ENCODE data around the gene HMGCL.
A peak's percentile ranks its signal among the peaks of the same experiment; 100 is the strongest.
"Not testable (repeated sequence)": the region's sequence is repeated elsewhere in the genome, so short reads cannot be mapped to it uniquely, and the experiment has no call there.

The HMGCL gene

GRCh38 chr1:23851406-23851805, 26.2 kb upstream of the HMGCL start:
- H3K4me2 ChIP-seq (ENCODE audit: low read length); H3K27me3 ChIP-seq (ENCODE audit: control insufficient read depth, insufficient read depth, low read length); H3K4me1 ChIP-seq (ENCODE audit: control insufficient read depth, insufficient read depth, low read length); H3K9ac ChIP-seq (ENCODE audit: low read depth, low read length); H3K36me3 ChIP-seq (ENCODE audit: insufficient read depth, low read length); H3K4me3 ChIP-seq (ENCODE audit: low read length); H3K9me3 ChIP-seq (replicated peaks; ENCODE audit: low read length): not testable (repeated sequence)

GRCh38 chr1:23848673-23849616, 23.7 kb upstream of the HMGCL start:
- Histone ChIP-seq H3K4me1 (ENCODE audit: control insufficient read depth, insufficient read depth, low read length) (no peaks in the 10 kb centered on the region), H3K9ac (ENCODE audit: low read depth, low read length) (no peak overlapping the region), H3K36me3 (ENCODE audit: insufficient read depth, low read length) (no peaks in the 10 kb centered on the region), H3K27me3 (ENCODE audit: control insufficient read depth, insufficient read depth, low read length) (no peaks in the 10 kb centered on the region), H3K4me2 (ENCODE audit: low read length) (no peak overlapping the region), H3K4me3 (ENCODE audit: low read length) (no peak overlapping the region), H3K9me3 (replicated peaks; ENCODE audit: low read length) (no peaks in the 10 kb centered on the region)

DNA sequence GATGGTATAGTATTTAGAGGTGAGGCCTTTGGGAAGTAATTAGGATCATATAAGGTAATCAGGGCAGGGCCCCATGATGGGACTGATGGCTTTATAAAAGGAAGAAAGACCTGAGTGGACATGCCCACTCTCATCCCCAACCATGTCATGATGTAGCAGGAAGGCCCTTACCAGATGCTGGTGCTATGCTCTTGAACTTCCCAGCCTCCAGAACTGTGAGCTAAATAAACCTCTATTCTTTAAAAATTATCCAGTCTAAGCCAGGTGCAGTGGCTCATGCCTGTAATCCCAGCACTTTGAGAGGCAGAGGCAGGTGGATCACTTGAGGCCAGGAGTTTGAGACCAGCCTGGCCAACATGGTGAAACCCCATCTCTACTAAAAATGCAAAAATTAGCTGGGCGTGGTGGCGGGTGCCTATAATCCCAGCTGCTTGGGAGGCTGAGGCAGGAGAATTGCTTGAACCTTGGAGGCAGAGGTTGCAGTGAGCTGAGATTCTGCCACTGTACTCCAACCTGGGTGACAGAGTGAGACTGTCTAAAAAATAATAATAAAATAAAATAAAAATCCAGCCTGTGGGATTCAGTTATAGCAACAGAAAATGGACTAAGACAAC, 22.4 kb upstream of the HMGCL start:
- H3K27me3 ChIP-seq (ENCODE audit: control insufficient read depth, insufficient read depth, low read length); H3K9me3 ChIP-seq (replicated peaks; ENCODE audit: low read length); H3K9ac ChIP-seq (ENCODE audit: low read depth, low read length); H3K36me3 ChIP-seq (ENCODE audit: insufficient read depth, low read length); H3K4me1 ChIP-seq (ENCODE audit: control insufficient read depth, insufficient read depth, low read length); H3K4me3 ChIP-seq (ENCODE audit: low read length); H3K4me2 ChIP-seq (ENCODE audit: low read length): not testable (repeated sequence)

GRCh38 chr1:23845163-23845562, 19.9 kb upstream of the HMGCL start:
- Histone ChIP-seq H3K4me1 (ENCODE audit: control insufficient read depth, insufficient read depth, low read length) (no peaks in the 10 kb centered on the region), H3K27me3 (ENCODE audit: control insufficient read depth, insufficient read depth, low read length) (peaks cover 22% of the 10 kb centered on the region), H3K4me3 (ENCODE audit: low read length) (no peak overlapping the region), H3K9me3 (replicated peaks; ENCODE audit: low read length) (no peaks in the 10 kb centered on the region), H3K9ac (ENCODE audit: low read depth, low read length) (no peak overlapping the region), H3K36me3 (ENCODE audit: insufficient read depth, low read length) (no peaks in the 10 kb centered on the region), H3K4me2 (ENCODE audit: low read length) (no peak overlapping the region)

GRCh38 chr1:23843644-23844043, 18.4 kb upstream of the HMGCL start:
- Histone ChIP-seq H3K4me1 (ENCODE audit: control insufficient read depth, insufficient read depth, low read length) (no peaks in the 10 kb centered on the region), H3K36me3 (ENCODE audit: insufficient read depth, low read length) (no peaks in the 10 kb centered on the region), H3K9me3 (replicated peaks; ENCODE audit: low read length) (no peaks in the 10 kb centered on the region), H3K4me3 (ENCODE audit: low read length) (no peak overlapping the region), H3K27me3 (ENCODE audit: control insufficient read depth, insufficient read depth, low read length) (peaks cover 22% of the 10 kb centered on the region), H3K9ac (ENCODE audit: low read depth, low read length) (no peak overlapping the region), H3K4me2 (ENCODE audit: low read length) (no peak overlapping the region)

DNA sequence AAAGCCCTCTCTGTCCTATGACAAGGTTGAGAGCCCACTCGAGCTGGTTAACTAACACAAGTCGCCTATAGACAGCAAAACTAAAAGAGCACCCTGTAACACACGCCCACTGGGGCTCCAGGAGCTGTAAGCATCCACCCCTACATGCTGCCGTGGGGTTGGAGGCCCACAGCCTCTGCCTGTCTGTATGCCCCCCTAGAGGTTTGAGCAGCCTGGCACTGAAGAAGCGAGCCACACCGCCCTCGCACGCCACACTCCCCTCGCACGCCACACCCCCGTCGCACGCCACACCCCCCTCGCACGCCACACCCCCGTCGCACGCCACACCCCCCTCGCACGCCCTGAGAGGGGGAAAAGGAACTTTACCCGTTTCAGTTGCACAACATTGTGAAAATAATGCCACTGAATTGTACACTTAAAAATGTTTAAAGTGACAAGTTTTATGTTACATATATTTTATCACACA, 13.2 kb upstream of the HMGCL start:
- Histone ChIP-seq H3K27me3 (ENCODE audit: control insufficient read depth, insufficient read depth, low read length) (peaks cover 34% of the 10 kb centered on the region), H3K4me3 (ENCODE audit: low read length) (peak overlapping the region; percentile 65), H3K4me1 (ENCODE audit: control insufficient read depth, insufficient read depth, low read length) (peaks cover 7% of the 10 kb centered on the region), H3K4me2 (ENCODE audit: low read length) (peak overlapping the region; percentile 89), H3K36me3 (ENCODE audit: insufficient read depth, low read length) (no peaks in the 10 kb centered on the region), H3K9me3 (replicated peaks; ENCODE audit: low read length) (no peaks in the 10 kb centered on the region), H3K9ac (ENCODE audit: low read depth, low read length) (no peak overlapping the region)

DNA sequence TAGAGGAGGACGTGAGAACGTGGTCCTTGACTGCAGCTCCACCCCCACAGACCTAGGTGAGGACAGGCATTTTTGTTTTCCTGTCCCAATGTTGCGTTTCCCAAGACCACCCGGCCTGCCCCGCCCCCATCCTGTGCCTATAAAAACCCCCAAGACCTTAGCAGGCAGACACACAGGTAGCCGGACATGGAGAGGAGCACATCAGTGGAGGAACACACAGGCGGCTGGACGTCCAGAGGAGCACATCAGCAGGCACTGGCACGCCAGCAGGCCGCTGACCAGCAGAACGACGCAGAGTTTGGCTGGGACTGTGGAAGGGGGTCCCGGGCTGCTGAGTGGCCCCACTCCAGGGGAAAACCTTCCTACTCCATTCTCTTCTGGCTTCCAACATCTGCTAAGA, 12.7 kb upstream of the HMGCL start:
- Histone ChIP-seq H3K9ac (ENCODE audit: low read depth, low read length) (no peak overlapping the region), H3K4me1 (ENCODE audit: control insufficient read depth, insufficient read depth, low read length) (peaks cover 7% of the 10 kb centered on the region), H3K4me2 (ENCODE audit: low read length) (peak overlapping the region; percentile 89), H3K27me3 (ENCODE audit: control insufficient read depth, insufficient read depth, low read length) (peaks cover 29% of the 10 kb centered on the region), H3K9me3 (replicated peaks; ENCODE audit: low read length) (no peaks in the 10 kb centered on the region), H3K4me3 (ENCODE audit: low read length) (peak overlapping the region; percentile 65), H3K36me3 (ENCODE audit: insufficient read depth, low read length) (no peaks in the 10 kb centered on the region)

DNA sequence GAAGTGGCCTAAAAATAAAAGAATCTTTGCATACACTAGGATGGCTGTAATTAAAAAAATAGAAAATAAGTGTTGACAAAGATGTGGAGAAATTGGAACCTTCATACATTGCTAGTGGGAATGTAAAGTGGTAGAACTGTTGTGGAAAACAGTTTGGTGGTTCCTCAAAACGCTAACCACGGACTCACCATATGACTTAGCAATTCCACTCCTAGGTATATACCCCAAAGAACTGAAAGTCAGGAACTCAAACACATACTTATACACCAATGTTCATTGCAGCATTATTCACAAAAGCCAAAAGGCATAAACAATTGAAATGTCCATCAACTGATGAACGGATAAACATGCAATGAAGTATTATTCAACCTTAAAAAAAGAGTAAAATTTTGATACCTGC, 10.8 kb upstream of the HMGCL start:
- H3K4me3 ChIP-seq (ENCODE audit: low read length): no peak overlapping the region
- H3K4me2 ChIP-seq (ENCODE audit: low read length): no peak overlapping the region
- no peak overlapping the region for H3K9ac ChIP-seq (ENCODE audit: low read depth, low read length)
- no peaks in the 10 kb centered on the region for H3K36me3 ChIP-seq (ENCODE audit: insufficient read depth, low read length)
- H3K4me1 ChIP-seq (ENCODE audit: control insufficient read depth, insufficient read depth, low read length): peaks cover 7% of the 10 kb centered on the region
- peaks cover 17% of the 10 kb centered on the region for H3K27me3 ChIP-seq (ENCODE audit: control insufficient read depth, insufficient read depth, low read length)
- no peaks in the 10 kb centered on the region for H3K9me3 ChIP-seq (replicated peaks; ENCODE audit: low read length)

DNA sequence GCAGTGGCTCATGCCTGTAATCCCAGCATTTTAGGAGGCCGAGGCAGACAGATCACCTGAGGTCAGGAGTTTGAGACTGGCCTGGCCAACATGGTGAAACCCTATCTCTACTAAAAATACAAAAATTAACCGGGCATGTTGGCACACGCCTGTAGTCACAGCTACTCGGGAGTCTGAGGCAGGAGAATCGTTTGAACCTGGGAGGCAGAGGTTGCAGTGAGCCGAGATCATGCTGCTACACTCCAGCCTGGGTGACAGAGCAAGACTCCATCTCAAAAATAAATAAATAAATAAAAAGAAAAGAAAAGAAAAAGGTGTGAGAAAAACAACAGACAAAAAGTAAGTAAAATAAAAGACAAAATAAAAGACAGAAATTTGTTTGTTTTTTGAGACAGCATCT, 8.9 kb upstream of the HMGCL start:
- not testable (repeated sequence) for H3K4me2 ChIP-seq (ENCODE audit: low read length); H3K4me3 ChIP-seq (ENCODE audit: low read length); H3K36me3 ChIP-seq (ENCODE audit: insufficient read depth, low read length); H3K9me3 ChIP-seq (replicated peaks; ENCODE audit: low read length); H3K9ac ChIP-seq (ENCODE audit: low read depth, low read length); H3K4me1 ChIP-seq (ENCODE audit: control insufficient read depth, insufficient read depth, low read length)
- peaks cover 14% of the 10 kb centered on the region for H3K27me3 ChIP-seq (ENCODE audit: control insufficient read depth, insufficient read depth, low read length)

- Histone ChIP-seq H3K4me1 (ENCODE audit: control insufficient read depth, insufficient read depth, low read length) (peaks cover 10% of the 10 kb centered on the region), H3K4me2 (ENCODE audit: low read length) (no peak overlapping the region), H3K27me3 (ENCODE audit: control insufficient read depth, insufficient read depth, low read length) (no peaks in the 10 kb centered on the region), H3K36me3 (ENCODE audit: insufficient read depth, low read length) (no peaks in the 10 kb centered on the region), H3K4me3 (ENCODE audit: low read length) (no peak overlapping the region), H3K9ac (ENCODE audit: low read depth, low read length) (no peak overlapping the region), H3K9me3 (replicated peaks; ENCODE audit: low read length) (no peaks in the 10 kb centered on the region)
These were observed 2.5 kb upstream of the HMGCL start for GRCh38 chr1:23827717-23828116.

GRCh38 chr1:23826590-23826989, 1.4 kb upstream of the HMGCL start:
- H3K4me3 ChIP-seq (ENCODE audit: low read length); H3K36me3 ChIP-seq (ENCODE audit: insufficient read depth, low read length); H3K4me1 ChIP-seq (ENCODE audit: control insufficient read depth, insufficient read depth, low read length); H3K9ac ChIP-seq (ENCODE audit: low read depth, low read length); H3K9me3 ChIP-seq (replicated peaks; ENCODE audit: low read length); H3K27me3 ChIP-seq (ENCODE audit: control insufficient read depth, insufficient read depth, low read length); H3K4me2 ChIP-seq (ENCODE audit: low read length): not testable (repeated sequence)

Measured in skeletal muscle satellite cell (primary cell).